Endothelial cell of umbilical vein (primary cell): ENCODE measurements around the gene TNFSF10.

Source experiments
- EZH2 ChIP-seq: IDR thresholded peaks from 2 replicates; pipeline ENCODE4 v1.6.1; 2012; ENCODE audit warnings: borderline replicate concordance, low read depth, mild to moderate bottlenecking, moderate library complexity, low read length, inconsistent platforms; ENCODE audit not compliant: severe bottlenecking
- FOS ChIP-seq: IDR thresholded peaks from 2 replicates; pipeline ENCODE4 v1.6.1; 2011; ENCODE audit warnings: mild to moderate bottlenecking, low read length, moderate library complexity, borderline replicate concordance; ENCODE audit not compliant: insufficient read depth
- GATA2 ChIP-seq: IDR thresholded peaks from 2 replicates; pipeline ENCODE4 v1.7.0; 2011; ENCODE audit warnings: low read depth, mild to moderate bottlenecking, moderate library complexity, mixed read lengths, low read length; ENCODE audit not compliant: insufficient read length, insufficient read depth
- MYC ChIP-seq: IDR thresholded peaks from one replicate; pipeline ENCODE4 v1.6.1; 2011; ENCODE audit warnings: mild to moderate bottlenecking, low read depth, low read length
- POLR2A ChIP-seq: IDR thresholded peaks from 2 replicates; pipeline ENCODE4 v1.6.1; 2012; ENCODE audit warnings: low read depth, mild to moderate bottlenecking, control low read depth, low read length
- POLR2AphosphoS5 ChIP-seq: IDR thresholded peaks from 2 replicates; pipeline ENCODE4 v1.6.1; 2012; ENCODE audit warnings: low read depth, mild to moderate bottlenecking, control low read depth, low read length, moderate library complexity; ENCODE audit not compliant: insufficient read depth
- TF ChIP-seq, protein P1 (sequence below), 2 donors: IDR thresholded peaks; 1 replicate in 1 of 2; 2 replicates in 1 of 2; pipeline ENCODE4 v1.5.1; 2011; ENCODE audit warnings: low read length in 2 of 2, mild to moderate bottlenecking in 2 of 2, moderate library complexity in 2 of 2, control low read depth in 1 of 2, inconsistent platforms in 1 of 2, low read depth in 1 of 2; ENCODE audit not compliant: insufficient read depth in 1 of 2; ENCODE audit errors: extremely low read depth in 1 of 2
- TF ChIP-seq, protein P2 (sequence below): IDR thresholded peaks from 2 replicates; pipeline ENCODE4 v1.6.1; 2011; ENCODE audit not compliant: insufficient read depth, insufficient read length

DNA sequence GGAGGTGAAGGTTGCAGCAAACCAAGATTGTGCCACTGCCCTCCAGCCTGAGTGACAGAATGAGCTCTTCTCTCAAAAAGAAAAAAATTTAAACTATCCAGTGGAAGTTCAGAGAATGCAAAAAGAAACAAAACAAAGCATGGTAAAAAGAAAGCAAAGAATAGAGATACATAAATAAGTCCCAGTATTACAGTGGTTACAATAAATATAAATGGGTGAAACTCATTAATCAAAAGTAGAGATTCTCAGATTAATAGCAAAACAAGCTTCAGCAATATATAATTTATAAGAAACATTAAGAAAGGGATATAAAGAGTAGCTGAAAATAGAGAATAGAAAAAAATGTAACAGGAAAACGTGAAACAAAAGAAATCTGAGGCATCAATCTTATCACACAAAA, 51.3 kb downstream of the TNFSF10 start:
- TF ChIP-seq POLR2A = no peak
- TF ChIP-seq, protein P1, sequence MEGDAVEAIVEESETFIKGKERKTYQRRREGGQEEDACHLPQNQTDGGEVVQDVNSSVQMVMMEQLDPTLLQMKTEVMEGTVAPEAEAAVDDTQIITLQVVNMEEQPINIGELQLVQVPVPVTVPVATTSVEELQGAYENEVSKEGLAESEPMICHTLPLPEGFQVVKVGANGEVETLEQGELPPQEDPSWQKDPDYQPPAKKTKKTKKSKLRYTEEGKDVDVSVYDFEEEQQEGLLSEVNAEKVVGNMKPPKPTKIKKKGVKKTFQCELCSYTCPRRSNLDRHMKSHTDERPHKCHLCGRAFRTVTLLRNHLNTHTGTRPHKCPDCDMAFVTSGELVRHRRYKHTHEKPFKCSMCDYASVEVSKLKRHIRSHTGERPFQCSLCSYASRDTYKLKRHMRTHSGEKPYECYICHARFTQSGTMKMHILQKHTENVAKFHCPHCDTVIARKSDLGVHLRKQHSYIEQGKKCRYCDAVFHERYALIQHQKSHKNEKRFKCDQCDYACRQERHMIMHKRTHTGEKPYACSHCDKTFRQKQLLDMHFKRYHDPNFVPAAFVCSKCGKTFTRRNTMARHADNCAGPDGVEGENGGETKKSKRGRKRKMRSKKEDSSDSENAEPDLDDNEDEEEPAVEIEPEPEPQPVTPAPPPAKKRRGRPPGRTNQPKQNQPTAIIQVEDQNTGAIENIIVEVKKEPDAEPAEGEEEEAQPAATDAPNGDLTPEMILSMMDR (IDR thresholded peaks at IDR 0.05; ENCODE audit: extremely low read depth in 1 of 2, insufficient read depth in 1 of 2, low read depth in 1 of 2, low read length in 2 of 2) = no peak
- TF ChIP-seq MYC = no peak
- no peak for TF ChIP-seq POLR2AphosphoS5
- TF ChIP-seq, protein P2, sequence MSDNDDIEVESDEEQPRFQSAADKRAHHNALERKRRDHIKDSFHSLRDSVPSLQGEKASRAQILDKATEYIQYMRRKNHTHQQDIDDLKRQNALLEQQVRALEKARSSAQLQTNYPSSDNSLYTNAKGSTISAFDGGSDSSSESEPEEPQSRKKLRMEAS = no peak
- TF ChIP-seq GATA2 = no peak
- TF ChIP-seq EZH2 = no peak
- TF ChIP-seq FOS = no peak
